Adrenal gland (tissue), 5 donors: Measurements from ENCODE around the gene GDF2.

Experiments
- POLR2A ChIP-seq, 2 donors: fragments of 450-650 bp; IDR thresholded peaks; one replicate each; pipeline ENCODE4 v1.6.1; 2017; ENCODE audit warnings: antibody characterized with exemption in 2 of 2, mild to moderate bottlenecking in 2 of 2, moderate library complexity in 1 of 2
- TF ChIP-seq, protein P1 (sequence below), 6 experiments: fragments of 450-650 bp in 4 of 6; fragments of 200-600 bp in 2 of 6; sonication (generic) in 1 of 6; IDR thresholded peaks; 1 replicate in 5 of 6; 2 replicates in 1 of 6; pipeline versions ENCODE4 v1.5.1 to v1.8.0; 2016 to 2021; ENCODE audit warnings: antibody characterized with exemption in 6 of 6, mild to moderate bottlenecking in 2 of 6, moderate library complexity in 1 of 6
- donor health status: DM: no; HTN: no; CAD: no.

DNA sequence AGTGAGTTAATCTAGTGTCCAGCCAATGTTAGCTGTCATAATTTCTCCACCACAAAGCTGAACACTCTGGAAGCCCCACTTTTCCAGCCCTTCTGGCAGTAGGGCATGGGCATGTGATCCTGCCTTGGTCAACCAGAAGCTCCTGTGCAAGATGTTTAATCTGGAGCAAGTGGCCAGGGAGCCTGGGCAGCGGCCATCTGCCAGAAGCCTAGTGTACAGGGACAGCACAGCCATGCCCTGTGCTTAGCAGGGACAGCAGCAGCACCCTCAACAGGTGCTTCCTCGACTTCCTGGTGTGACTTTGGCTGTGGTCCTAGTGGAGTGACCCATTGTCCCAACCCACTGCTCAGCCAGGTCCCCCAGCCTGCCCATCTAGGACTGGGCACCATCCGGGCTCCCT, 36.2 kb downstream of the GDF2 start:
- no peak for TF ChIP-seq POLR2A (IDR thresholded peaks at IDR 0.05)
- TF ChIP-seq, protein P1, sequence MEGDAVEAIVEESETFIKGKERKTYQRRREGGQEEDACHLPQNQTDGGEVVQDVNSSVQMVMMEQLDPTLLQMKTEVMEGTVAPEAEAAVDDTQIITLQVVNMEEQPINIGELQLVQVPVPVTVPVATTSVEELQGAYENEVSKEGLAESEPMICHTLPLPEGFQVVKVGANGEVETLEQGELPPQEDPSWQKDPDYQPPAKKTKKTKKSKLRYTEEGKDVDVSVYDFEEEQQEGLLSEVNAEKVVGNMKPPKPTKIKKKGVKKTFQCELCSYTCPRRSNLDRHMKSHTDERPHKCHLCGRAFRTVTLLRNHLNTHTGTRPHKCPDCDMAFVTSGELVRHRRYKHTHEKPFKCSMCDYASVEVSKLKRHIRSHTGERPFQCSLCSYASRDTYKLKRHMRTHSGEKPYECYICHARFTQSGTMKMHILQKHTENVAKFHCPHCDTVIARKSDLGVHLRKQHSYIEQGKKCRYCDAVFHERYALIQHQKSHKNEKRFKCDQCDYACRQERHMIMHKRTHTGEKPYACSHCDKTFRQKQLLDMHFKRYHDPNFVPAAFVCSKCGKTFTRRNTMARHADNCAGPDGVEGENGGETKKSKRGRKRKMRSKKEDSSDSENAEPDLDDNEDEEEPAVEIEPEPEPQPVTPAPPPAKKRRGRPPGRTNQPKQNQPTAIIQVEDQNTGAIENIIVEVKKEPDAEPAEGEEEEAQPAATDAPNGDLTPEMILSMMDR (IDR thresholded peaks at IDR 0.05) = no peak
